NK-92 (cell line): Measurements from ENCODE around the gene TEKT5.
"Not testable (repeated sequence)": the region's sequence is repeated elsewhere in the genome, so short reads cannot be mapped to it uniquely, and the experiment has no call there.

Experiments
- DNase-seq: peaks from one replicate; lab custom pipeline; 2025; ENCODE audit not compliant: unreplicated experiment; lab: John Stamatoyannopoulos, UW

Gene TEKT5

GRCh38 chr16:10637337-10638037, 57.2 kb downstream of the TEKT5 start:
- no peak for DNase-seq

- no peak for DNase-seq
Observed at GRCh38 chr16:10635365-10636021, 59.2 kb downstream of the TEKT5 start.

GRCh38 chr16:10633429-10633828, 61.3 kb downstream of the TEKT5 start:
- not testable (repeated sequence) for DNase-seq

- DNase-seq: no peak
Observed at GRCh38 chr16:10631886-10632285, 62.8 kb downstream of the TEKT5 start.

GRCh38 chr16:10629592-10629963, 65.2 kb downstream of the TEKT5 start:
- DNase-seq: no peak

GRCh38 chr16:10625595-10626357, 69.0 kb downstream of the TEKT5 start:
- DNase-seq: no peak

- DNase-seq: no peak
Observed at GRCh38 chr16:10624527-10624926, 70.2 kb downstream of the TEKT5 start.

GRCh38 chr16:10623059-10623458, 71.7 kb downstream of the TEKT5 start:
- no peak for DNase-seq

GRCh38 chr16:10622036-10622921, 72.5 kb downstream of the TEKT5 start:
- no peak for DNase-seq

- DNase-seq: not testable (repeated sequence)
Observed at GRCh38 chr16:10621216-10621949, 73.3 kb downstream of the TEKT5 start.

GRCh38 chr16:10620120-10620519, 74.6 kb downstream of the TEKT5 start:
- no peak for DNase-seq

GRCh38 chr16:10619271-10619849, 75.4 kb downstream of the TEKT5 start:
- no peak for DNase-seq

GRCh38 chr16:10618710-10619209, 76.0 kb downstream of the TEKT5 start:
- DNase-seq: no peak

- no peak for DNase-seq
Observed at GRCh38 chr16:10617662-10618420, 76.9 kb downstream of the TEKT5 start.

GRCh38 chr16:10616756-10617640, 77.7 kb downstream of the TEKT5 start:
- DNase-seq: no peak

- no peak for DNase-seq
Observed at GRCh38 chr16:10616419-10616755, 78.3 kb downstream of the TEKT5 start.

GRCh38 chr16:10614685-10615084, 80.0 kb downstream of the TEKT5 start:
- DNase-seq: no peak

GRCh38 chr16:10613785-10614485, 80.8 kb downstream of the TEKT5 start:
- no peak for DNase-seq
